ENCODE measurements around the gene ITGBL1. TPM values are rescaled to one million over a fixed set of nuclear protein-coding genes. Genes with fewer than 3 reads are reported as not detected.
A peak's percentile ranks its signal among the peaks of the same experiment; 100 is the strongest.

ITGBL1 gene
- total RNA-seq, 2 donors from 2014 or later: not detected

DNA sequence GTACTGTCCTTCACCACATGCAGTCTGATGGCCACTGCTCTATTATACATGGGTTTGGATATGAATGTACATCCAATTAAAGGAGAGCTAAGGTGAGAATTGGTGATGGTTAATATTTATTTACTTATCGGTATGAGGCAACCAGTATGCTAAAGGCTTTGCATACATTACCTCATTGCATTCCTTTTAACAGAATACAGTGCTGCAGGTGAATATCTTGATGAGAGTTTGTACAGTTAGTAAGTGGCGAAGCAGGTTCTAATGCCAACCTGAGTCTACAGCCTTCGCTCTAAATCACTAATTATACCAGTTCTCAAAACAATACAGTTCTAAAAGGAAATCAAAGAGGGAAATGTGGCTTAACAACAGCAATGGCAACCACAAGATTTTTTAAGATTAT is 284.1 kb downstream of the ITGBL1 start:
- Mint-ChIP-seq H3K9me3 (no peaks in the 10 kb centered on the region), H3K4me3 (no peak overlapping the region), H3K27ac (no peak overlapping the region), H3K27me3 (ENCODE audit: insufficient read depth) (no peaks in the 10 kb centered on the region), H3K4me1 (peaks cover 21% of the 10 kb centered on the region), H3K36me3 (ENCODE audit: low read depth) (no peaks in the 10 kb centered on the region)
- H3K4me3 ChIP-seq (ENCODE audit: low read length): no peak overlapping the region
- DNase-seq: no peak
- no peaks in the 10 kb centered on the region for H3K4me1 ChIP-seq (ENCODE audit: control insufficient read depth, insufficient read depth, low read length)
- H3K9ac ChIP-seq (ENCODE audit: extremely low read depth, low read length, poor library complexity, severe bottlenecking): no peak overlapping the region
- no peak overlapping the region for H3K27ac ChIP-seq (ENCODE audit: low read depth, low read length)
- WGBS, 2 experiments (ENCODE audit: insufficient coverage in 1 of 2, insufficient read length in 1 of 2): 0% methylated on average over 1 of the region's 3 CpGs; no CpG with 5 or more reads in 1 of the 2 experiments
- TF ChIP-seq, protein P1, sequence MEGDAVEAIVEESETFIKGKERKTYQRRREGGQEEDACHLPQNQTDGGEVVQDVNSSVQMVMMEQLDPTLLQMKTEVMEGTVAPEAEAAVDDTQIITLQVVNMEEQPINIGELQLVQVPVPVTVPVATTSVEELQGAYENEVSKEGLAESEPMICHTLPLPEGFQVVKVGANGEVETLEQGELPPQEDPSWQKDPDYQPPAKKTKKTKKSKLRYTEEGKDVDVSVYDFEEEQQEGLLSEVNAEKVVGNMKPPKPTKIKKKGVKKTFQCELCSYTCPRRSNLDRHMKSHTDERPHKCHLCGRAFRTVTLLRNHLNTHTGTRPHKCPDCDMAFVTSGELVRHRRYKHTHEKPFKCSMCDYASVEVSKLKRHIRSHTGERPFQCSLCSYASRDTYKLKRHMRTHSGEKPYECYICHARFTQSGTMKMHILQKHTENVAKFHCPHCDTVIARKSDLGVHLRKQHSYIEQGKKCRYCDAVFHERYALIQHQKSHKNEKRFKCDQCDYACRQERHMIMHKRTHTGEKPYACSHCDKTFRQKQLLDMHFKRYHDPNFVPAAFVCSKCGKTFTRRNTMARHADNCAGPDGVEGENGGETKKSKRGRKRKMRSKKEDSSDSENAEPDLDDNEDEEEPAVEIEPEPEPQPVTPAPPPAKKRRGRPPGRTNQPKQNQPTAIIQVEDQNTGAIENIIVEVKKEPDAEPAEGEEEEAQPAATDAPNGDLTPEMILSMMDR (conservative IDR thresholded peaks at IDR 0.05): no peak
- no peaks in the 10 kb centered on the region for H3K36me3 ChIP-seq (ENCODE audit: control insufficient read depth, insufficient read depth, low read length)
- H3K27me3 ChIP-seq (ENCODE audit: control insufficient read depth, insufficient read depth, low read length, poor library complexity, severe bottlenecking): no peaks in the 10 kb centered on the region
- H3K9me3 ChIP-seq (ENCODE audit: control insufficient read depth, low read length): no peaks in the 10 kb centered on the region

DNA sequence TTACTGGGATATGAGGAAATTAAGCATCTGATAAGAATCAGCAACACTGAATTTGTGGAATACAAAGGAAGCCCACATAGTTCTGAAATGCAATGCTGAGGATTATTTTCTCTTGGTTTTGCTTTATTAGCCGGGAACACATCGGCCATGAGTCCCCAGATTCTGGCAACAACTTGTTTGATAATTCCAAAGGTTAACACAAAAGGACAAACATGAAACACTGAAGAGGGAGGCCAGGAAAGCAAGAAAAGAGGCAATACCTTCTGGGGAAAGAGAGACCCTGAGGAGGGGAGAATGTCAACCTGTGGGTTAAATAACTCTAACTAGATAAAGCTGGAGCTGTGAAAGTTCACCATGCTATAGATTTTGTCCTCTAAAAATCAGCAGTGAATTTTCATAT is 285.9 kb downstream of the ITGBL1 start:
- H3K4me1 ChIP-seq (ENCODE audit: control insufficient read depth, insufficient read depth, low read length): no peaks in the 10 kb centered on the region
- Mint-ChIP-seq H3K27me3 (ENCODE audit: insufficient read depth) (no peaks in the 10 kb centered on the region), H3K9me3 (no peaks in the 10 kb centered on the region), H3K36me3 (ENCODE audit: low read depth) (no peaks in the 10 kb centered on the region), H3K4me1 (peaks cover 28% of the 10 kb centered on the region), H3K4me3 (no peak overlapping the region), H3K27ac (no peak overlapping the region)
- TF ChIP-seq, protein P1 (conservative IDR thresholded peaks at IDR 0.05): no peak
- no peak overlapping the region for H3K9ac ChIP-seq (ENCODE audit: extremely low read depth, low read length, poor library complexity, severe bottlenecking)
- DNase-seq: no peak
- no peaks in the 10 kb centered on the region for H3K9me3 ChIP-seq (ENCODE audit: control insufficient read depth, low read length)
- no peaks in the 10 kb centered on the region for H3K27me3 ChIP-seq (ENCODE audit: control insufficient read depth, insufficient read depth, low read length, poor library complexity, severe bottlenecking)
- H3K27ac ChIP-seq (ENCODE audit: low read depth, low read length): no peak overlapping the region
- H3K36me3 ChIP-seq (ENCODE audit: control insufficient read depth, insufficient read depth, low read length): no peaks in the 10 kb centered on the region
- H3K4me3 ChIP-seq (ENCODE audit: low read length): no peak overlapping the region
- 86 to 100% methylated on average over 1 to 2 of the region's 2 CpGs for WGBS, 2 experiments (ENCODE audit: insufficient coverage in 1 of 2, insufficient read length in 1 of 2)

DNA sequence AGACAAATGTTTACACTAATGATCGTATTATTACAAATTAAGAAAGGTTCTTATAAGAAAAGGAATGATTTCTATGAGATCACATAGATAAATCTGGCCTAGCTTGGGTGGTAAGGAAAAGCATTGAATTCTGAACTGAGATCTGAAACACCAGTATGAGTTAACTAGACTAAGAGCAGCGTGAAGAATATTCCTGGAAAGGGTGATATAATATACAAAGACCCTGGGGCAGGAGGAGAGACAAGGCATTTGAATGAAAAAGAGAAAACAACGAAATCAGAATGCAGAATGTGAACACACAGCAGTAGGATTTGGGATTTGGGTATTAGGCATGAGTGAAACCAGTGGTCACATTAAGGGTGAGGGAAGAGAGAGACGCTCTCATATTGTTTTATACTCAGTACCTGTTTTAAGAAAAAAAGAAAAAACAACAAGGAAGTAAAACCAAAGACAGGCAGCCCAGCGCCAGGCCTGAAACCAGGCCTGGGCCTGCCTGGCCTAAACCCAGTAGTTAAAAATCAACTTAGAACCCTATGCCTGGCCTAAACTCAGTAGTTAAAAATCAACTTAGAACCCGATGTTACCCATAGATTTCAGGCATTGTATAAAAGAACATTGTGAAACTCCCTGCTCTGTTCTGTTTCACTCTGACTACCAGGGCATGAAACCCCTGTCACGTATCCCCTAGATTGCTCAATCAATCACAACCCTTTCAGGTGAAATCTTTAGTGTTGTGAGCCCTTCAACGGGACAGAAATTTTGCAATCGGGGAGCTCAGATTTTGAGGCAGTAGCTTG is 287.1 kb downstream of the ITGBL1 start:
- Mint-ChIP-seq H3K36me3 (ENCODE audit: low read depth) (no peaks in the 10 kb centered on the region), H3K4me1 (peaks cover 28% of the 10 kb centered on the region), H3K27ac (peak overlapping the region; percentile 4), H3K9me3 (no peaks in the 10 kb centered on the region), H3K27me3 (ENCODE audit: insufficient read depth) (no peaks in the 10 kb centered on the region), H3K4me3 (no peak overlapping the region)
- Histone ChIP-seq H3K4me1 (ENCODE audit: control insufficient read depth, insufficient read depth, low read length) (no peaks in the 10 kb centered on the region), H3K27ac (ENCODE audit: low read depth, low read length) (no peak overlapping the region), H3K36me3 (ENCODE audit: control insufficient read depth, insufficient read depth, low read length) (no peaks in the 10 kb centered on the region), H3K4me3 (ENCODE audit: low read length) (no peak overlapping the region), H3K9me3 (ENCODE audit: control insufficient read depth, low read length) (no peaks in the 10 kb centered on the region), H3K27me3 (ENCODE audit: control insufficient read depth, insufficient read depth, low read length, poor library complexity, severe bottlenecking) (no peaks in the 10 kb centered on the region), H3K9ac (ENCODE audit: extremely low read depth, low read length, poor library complexity, severe bottlenecking) (no peak overlapping the region)
- DNase-seq: no peak
- TF ChIP-seq, protein P1 (conservative IDR thresholded peaks at IDR 0.05): no peak
- WGBS, 2 experiments (ENCODE audit: insufficient coverage in 1 of 2, insufficient read length in 1 of 2): 88 to 90% methylated on average over 5 to 8 of the region's 9 CpGs

All from endodermal cell (in vitro differentiated cells).